Glomerular visceral epithelial cell (primary cell): ENCODE measurements around the gene TRPM2.
"Not testable (repeated sequence)": the region's sequence is repeated elsewhere in the genome, so short reads cannot be mapped to it uniquely, and the experiment has no call there.

Experiments
- DNase-seq: peaks from one replicate; pipeline ENCODE4 v3.0.0-alpha.2; 2016; ENCODE audit errors: extremely low spot score

TRPM2 gene

GRCh38 chr21:44415073-44416025, 61.9 kb downstream of the TRPM2 start:
- no peak for DNase-seq

DNA sequence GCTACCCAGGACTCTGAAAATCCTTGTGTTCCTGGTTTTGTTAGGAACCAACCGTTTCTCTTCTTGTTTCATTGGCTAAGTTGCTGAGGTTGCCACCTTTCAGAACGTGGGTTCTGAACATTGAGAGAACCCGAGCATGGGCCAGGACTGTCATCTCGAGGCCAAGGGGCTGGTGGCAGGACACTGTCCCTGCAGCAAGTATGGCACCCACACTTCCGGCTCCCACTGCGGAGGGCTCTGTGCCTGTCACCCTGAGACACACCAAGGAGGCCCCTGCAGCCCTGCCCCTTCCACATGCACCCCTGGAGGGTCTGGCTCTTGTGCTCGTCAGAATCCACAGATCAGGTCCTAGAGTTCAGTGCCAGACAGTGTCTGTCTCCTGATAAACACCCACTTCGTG, 62.8 kb downstream of the TRPM2 start:
- DNase-seq, result no peak

DNA sequence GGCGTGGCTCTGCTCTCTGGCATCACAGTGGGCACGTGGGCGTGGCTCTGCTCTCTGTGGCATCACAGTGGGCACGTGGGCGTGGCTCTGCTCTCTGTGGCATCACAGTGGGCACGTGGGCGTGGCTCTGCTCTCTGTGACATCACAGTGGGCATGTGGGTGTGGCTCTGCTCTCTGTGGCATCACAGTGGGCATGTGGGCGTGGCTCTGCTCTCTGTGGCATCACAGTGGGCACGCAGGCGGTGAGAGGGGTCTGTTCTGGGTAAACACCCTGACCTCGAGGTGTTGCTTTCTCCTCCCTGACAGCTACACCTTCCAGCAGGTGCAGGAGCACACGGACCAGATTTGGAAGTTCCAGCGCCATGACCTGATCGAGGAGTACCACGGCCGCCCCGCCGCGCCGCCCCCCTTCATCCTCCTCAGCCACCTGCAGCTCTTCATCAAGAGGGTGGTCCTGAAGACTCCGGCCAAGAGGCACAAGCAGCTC, 64.2 kb downstream of the TRPM2 start:
- not testable (repeated sequence) for DNase-seq

GRCh38 chr21:44418108-44418875, 64.9 kb downstream of the TRPM2 start:
- no peak for DNase-seq

DNA sequence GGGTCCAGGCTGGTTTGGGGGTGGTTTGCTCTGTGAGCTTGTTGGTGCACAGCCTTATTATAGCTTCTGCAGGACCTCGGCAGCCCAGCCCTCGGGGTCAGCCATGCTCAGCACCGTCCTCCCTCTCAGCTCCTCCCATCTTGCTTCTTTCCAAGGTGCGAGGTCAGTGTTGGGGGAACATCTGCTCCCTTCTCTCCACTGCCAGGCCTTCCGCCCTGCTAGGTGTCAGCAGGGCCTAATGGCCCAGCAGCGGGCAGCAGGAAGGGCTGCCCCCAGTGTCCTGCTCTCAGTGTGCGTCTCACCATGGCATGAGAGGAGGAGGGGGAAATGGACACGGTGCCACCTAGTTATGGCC, 65.4 kb downstream of the TRPM2 start:
- DNase-seq, result no peak

- no peak for DNase-seq
Observed at GRCh38 chr21:44419679-44420078, 66.3 kb downstream of the TRPM2 start.

GRCh38 chr21:44420416-44421205, 67.2 kb downstream of the TRPM2 start:
- no peak for DNase-seq

- DNase-seq, result no peak
Observed at GRCh38 chr21:44421901-44422840, 68.8 kb downstream of the TRPM2 start.

DNA sequence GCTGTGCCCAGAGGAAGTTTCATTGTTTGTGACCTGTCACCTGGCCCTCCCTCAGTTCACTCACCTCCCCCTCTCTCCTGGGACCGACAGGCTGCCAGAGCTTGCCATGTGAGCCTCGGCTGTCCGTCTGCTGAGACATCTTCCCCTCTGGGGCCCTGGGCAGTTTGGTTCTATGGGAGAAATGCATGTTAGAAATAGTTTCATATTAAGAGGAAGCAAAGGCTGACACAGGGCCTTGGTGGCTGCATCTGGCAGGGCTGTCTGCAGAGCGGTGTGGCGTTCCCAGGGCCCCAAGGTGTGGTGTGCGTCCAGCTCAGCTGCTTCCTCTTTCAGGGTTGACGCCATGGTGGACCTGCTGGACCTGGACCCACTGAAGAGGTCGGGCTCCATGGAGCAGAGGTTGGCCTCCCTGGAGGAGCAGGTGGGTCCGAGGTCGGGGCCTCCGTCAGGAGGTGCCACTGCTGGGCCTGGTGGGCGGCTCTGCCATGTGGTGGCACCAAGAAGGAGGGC, 69.9 kb downstream of the TRPM2 start:
- DNase-seq, result no peak

- DNase-seq, result no peak
Observed at GRCh38 chr21:44423941-44424607, 70.7 kb downstream of the TRPM2 start.

GRCh38 chr21:44424608-44425306, 71.3 kb downstream of the TRPM2 start:
- DNase-seq, result no peak

- no peak for DNase-seq
Observed at GRCh38 chr21:44425307-44425894, 72.0 kb downstream of the TRPM2 start.

GRCh38 chr21:44425895-44426662, 72.7 kb downstream of the TRPM2 start:
- DNase-seq, result no peak

- DNase-seq, result no peak
Observed at GRCh38 chr21:44426663-44427191, 73.3 kb downstream of the TRPM2 start.

DNA sequence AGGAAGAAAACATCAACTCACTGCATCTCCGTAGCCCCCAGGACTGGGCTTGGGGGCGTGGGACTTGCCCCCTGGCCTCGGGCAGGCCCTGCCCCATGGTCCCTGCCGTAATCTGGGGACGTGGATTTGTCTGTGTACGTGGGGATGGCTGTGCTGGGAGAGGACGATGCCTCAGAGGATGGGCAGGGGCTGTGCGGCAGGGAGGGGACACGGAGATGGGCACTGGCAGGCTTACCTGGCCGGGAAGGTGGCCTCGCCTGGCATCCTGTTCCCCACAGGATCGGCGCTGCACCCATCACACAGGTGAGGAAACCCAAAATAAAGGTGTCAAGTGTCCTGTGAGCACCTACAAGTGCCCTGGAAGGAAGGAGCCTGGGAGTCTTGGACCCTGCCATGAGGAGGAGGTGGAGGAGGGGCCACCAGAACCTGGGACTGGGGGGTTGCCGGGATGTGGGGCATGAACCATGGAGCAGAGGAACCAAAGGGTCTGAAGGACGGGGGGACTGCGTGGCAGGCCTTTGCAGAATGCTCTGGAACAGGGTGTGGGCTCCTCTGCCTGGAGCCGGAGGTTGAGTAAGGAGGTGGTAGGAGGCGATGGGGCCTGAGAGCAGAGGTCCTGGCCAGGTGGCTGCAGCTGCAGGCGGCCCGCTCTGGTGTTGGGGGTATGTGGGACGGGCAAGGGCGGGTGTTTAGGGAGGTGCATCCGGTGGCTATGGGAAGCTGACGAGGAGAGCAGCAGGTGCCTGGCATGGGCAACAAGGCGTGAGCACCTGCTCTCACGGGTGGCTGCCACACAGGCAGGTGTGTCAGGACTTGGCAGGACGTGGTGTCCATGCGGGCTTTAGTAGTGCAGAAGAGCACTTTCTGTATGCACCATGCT, 74.1 kb downstream of the TRPM2 start:
- no peak for DNase-seq

- no peak for DNase-seq
Observed at GRCh38 chr21:44428281-44428960, 75.0 kb downstream of the TRPM2 start.
